Measurements from ENCODE around the gene M1AP. TPM values are rescaled to one million over a fixed set of nuclear protein-coding genes. Genes with fewer than 3 reads are reported as not detected.

The M1AP gene
- total and polyA plus RNA-seq, 10 donors = 0.26 to 2.0 (median 0.65) TPM

- intact Hi-C loops (cut with DNase I; ENCODE audit: low total_unique reads) = no loop called here
- 31 to 42% (median 37%) methylated on average over 3 of the region's 3 CpGs for WGBS, 5 donors
- DNase-seq = no peak
- Histone ChIP-seq H3K36me3 (no peaks in the 10 kb centered on the region), H3K27ac (peak overlapping the region in 2 of 8 donors; percentile 50 to 55), H3K27me3 (replicated peaks in 1 of 7) (no peaks in the 10 kb centered on the region), H3K9me3 (no peaks in the 10 kb centered on the region), H3K4me1 (peaks cover 0 to 25% (median 0%) of the 10 kb centered on the region in 6 donors), H3K4me3 (no peak overlapping the region)
- TF ChIP-seq POLR2A (IDR thresholded peaks at IDR 0.05) = no peak
- TF ChIP-seq POLR2AphosphoS5 (IDR thresholded peaks at IDR 0.05) = no peak
- TF ChIP-seq CTCF (IDR thresholded peaks at IDR 0.05 in 8 of 11, conservative IDR thresholded peaks at IDR 0.05 in 3 of 11) = no peak
These were observed 46.2 kb upstream of the M1AP start for GRCh38 chr2:74694281-74694680.

- TF ChIP-seq POLR2AphosphoS5 (IDR thresholded peaks at IDR 0.05) = no peak
- no peak for TF ChIP-seq CTCF (IDR thresholded peaks at IDR 0.05 in 8 of 11, conservative IDR thresholded peaks at IDR 0.05 in 3 of 11)
- TF ChIP-seq POLR2A (IDR thresholded peaks at IDR 0.05) = no peak
- Histone ChIP-seq H3K4me3 (no peak overlapping the region), H3K27ac (peak overlapping the region in 2 of 8 donors; percentile 50 to 55), H3K9me3 (no peaks in the 10 kb centered on the region), H3K4me1 (peaks cover 0 to 25% (median 0%) of the 10 kb centered on the region in 6 donors), H3K27me3 (replicated peaks in 1 of 7) (no peaks in the 10 kb centered on the region), H3K36me3 (no peaks in the 10 kb centered on the region)
- no peak for DNase-seq
- WGBS, 5 donors = 50 to 68% (median 58%) methylated on average over 1 of the region's 1 CpG
- intact Hi-C loops (cut with DNase I; ENCODE audit: low total_unique reads) = no loop called here
These were observed 45.5 kb upstream of the M1AP start for GRCh38 chr2:74693668-74694067.

- H3K4me1 ChIP-seq = peaks cover 0 to 25% (median 0%) of the 10 kb centered on the region in 6 donors
- DNase-seq = no peak
- TF ChIP-seq POLR2A (IDR thresholded peaks at IDR 0.05) (no peak), POLR2AphosphoS5 (IDR thresholded peaks at IDR 0.05) (no peak)
- H3K36me3 ChIP-seq = no peaks in the 10 kb centered on the region
- H3K27me3 ChIP-seq (replicated peaks in 1 of 7) = no peaks in the 10 kb centered on the region
- intact Hi-C loops (cut with DNase I; ENCODE audit: low total_unique reads) = no loop called here
- no peak overlapping the region for H3K4me3 ChIP-seq
- H3K9me3 ChIP-seq = no peaks in the 10 kb centered on the region
- peak overlapping the region in 1 of 8 donors; percentile 50 for H3K27ac ChIP-seq
These were observed 45.1 kb upstream of the M1AP start for GRCh38 chr2:74693213-74693612.

- intact Hi-C loops (cut with DNase I; ENCODE audit: low total_unique reads) = no loop called here
- Histone ChIP-seq H3K36me3 (no peaks in the 10 kb centered on the region), H3K27ac (no peak overlapping the region), H3K9me3 (no peaks in the 10 kb centered on the region), H3K27me3 (replicated peaks in 1 of 7) (no peaks in the 10 kb centered on the region), H3K4me1 (peaks cover 0 to 25% (median 0%) of the 10 kb centered on the region in 6 donors), H3K4me3 (no peak overlapping the region)
- no peak for DNase-seq
- 83 to 89% (median 88%) methylated on average over 5 of the region's 5 CpGs for WGBS, 5 donors
- TF ChIP-seq POLR2AphosphoS5 (IDR thresholded peaks at IDR 0.05) (no peak), POLR2A (IDR thresholded peaks at IDR 0.05) (no peak), CTCF (IDR thresholded peaks at IDR 0.05 in 8 of 11, conservative IDR thresholded peaks at IDR 0.05 in 3 of 11) (no peak)
These were observed 43.8 kb upstream of the M1AP start for GRCh38 chr2:74691929-74692328.

- intact Hi-C loops (cut with DNase I; ENCODE audit: low total_unique reads) = no loop called here
- no peak for DNase-seq
- H3K27ac ChIP-seq = no peak overlapping the region
- no peaks in the 10 kb centered on the region for H3K9me3 ChIP-seq
- H3K4me3 ChIP-seq = no peak overlapping the region
- WGBS, 5 donors = 7 to 10% (median 10%) methylated on average over 4 of the region's 4 CpGs
- no peaks in the 10 kb centered on the region for H3K36me3 ChIP-seq
- no peak for TF ChIP-seq POLR2AphosphoS5 (IDR thresholded peaks at IDR 0.05)
- TF ChIP-seq CTCF (IDR thresholded peaks at IDR 0.05 in 8 of 11, conservative IDR thresholded peaks at IDR 0.05 in 3 of 11) = peak in 10 of 11 experiments; percentile 14 to 69 (median 52)
- no peaks in the 10 kb centered on the region for H3K27me3 ChIP-seq (replicated peaks in 1 of 7)
- H3K4me1 ChIP-seq = peaks cover 0 to 25% (median 0%) of the 10 kb centered on the region in 6 donors
These were observed 42.4 kb upstream of the M1AP start for GRCh38 chr2:74690571-74690970.

Data from spleen (tissue), 11 donors.